NCI-H2227 (cell line): ENCODE measurements around the gene NDUFA11.

Source experiments
- DNase-seq: peaks from one replicate; lab custom pipeline; 2025; ENCODE audit not compliant: unreplicated experiment; lab: John Stamatoyannopoulos, UW

Gene NDUFA11

GRCh38 chr19:5903624-5904351 lies at the start of gene NDUFA11:
TSS of gene NDUFA11 (minus strand) at chr19:5903790. CDS start at chr19:5903708, 82 bp downstream.
- peak; percentile 95 for DNase-seq

- DNase-seq = no peak
Measured at GRCh38 chr19:5953030-5953589, 49.5 kb upstream of the NDUFA11 start.

GRCh38 chr19:5952193-5953029 lies 48.8 kb upstream of the NDUFA11 start:
- DNase-seq = no peak

- peak; percentile 29 for DNase-seq
Measured at GRCh38 chr19:5951338-5951861, 47.8 kb upstream of the NDUFA11 start.

- no peak for DNase-seq
Measured at GRCh38 chr19:5950741-5951140, 47.2 kb upstream of the NDUFA11 start.

- DNase-seq = no peak
Measured at GRCh38 chr19:5949792-5950305, 46.3 kb upstream of the NDUFA11 start.

GRCh38 chr19:5948752-5949564 lies 45.4 kb upstream of the NDUFA11 start:
- DNase-seq = no peak

GRCh38 chr19:5947435-5947834 lies 43.8 kb upstream of the NDUFA11 start:
- no peak for DNase-seq

GRCh38 chr19:5943623-5944022 lies 40.0 kb upstream of the NDUFA11 start:
- no peak for DNase-seq

- no peak for DNase-seq
Measured at GRCh38 chr19:5943045-5943444, 39.5 kb upstream of the NDUFA11 start.

- DNase-seq = no peak
Measured at GRCh38 chr19:5941673-5942072, 38.1 kb upstream of the NDUFA11 start.

GRCh38 chr19:5940260-5941208 lies 36.9 kb upstream of the NDUFA11 start:
- no peak for DNase-seq

- DNase-seq = no peak
Measured at GRCh38 chr19:5937550-5937949, 34.0 kb upstream of the NDUFA11 start.

- no peak for DNase-seq
Measured at GRCh38 chr19:5936292-5936592, 32.7 kb upstream of the NDUFA11 start.

- peak; percentile 48 for DNase-seq
Measured at GRCh38 chr19:5935473-5936291, 32.1 kb upstream of the NDUFA11 start.

- DNase-seq = peak; percentile 48
Measured at GRCh38 chr19:5934774-5935472, 31.3 kb upstream of the NDUFA11 start.

- DNase-seq = no peak
Measured at GRCh38 chr19:5934069-5934401, 30.4 kb upstream of the NDUFA11 start.

- DNase-seq = no peak
Measured at GRCh38 chr19:5933391-5934068, 29.9 kb upstream of the NDUFA11 start.
